IMR-90 (cell line): Measurements from ENCODE around the gene BAG1.

Source experiments
- CEBPB ChIP-seq: IDR thresholded peaks from 2 replicates; pipeline ENCODE4 v1.6.1; 2012; ENCODE audit warnings: low read depth, low read length, improper control_type of control experiment
- FOS ChIP-seq: fragments of 150-350 bp; IDR thresholded peaks from 2 replicates; pipeline ENCODE4 v1.6.1; 2016; ENCODE audit warnings: low read depth, low read length
- MAFK ChIP-seq: IDR thresholded peaks from 2 replicates; pipeline ENCODE4 v1.6.1; 2012; ENCODE audit warnings: low read depth, low read length, improper control_type of control experiment
- MAZ ChIP-seq: IDR thresholded peaks from 2 replicates; pipeline ENCODE4 v1.6.1; 2012; ENCODE audit warnings: low read depth, mild to moderate bottlenecking, low read length, improper control_type of control experiment, moderate library complexity, borderline replicate concordance
- MXI1 ChIP-seq: IDR thresholded peaks from 2 replicates; pipeline ENCODE4 v1.6.1; 2012; ENCODE audit warnings: low read depth, mild to moderate bottlenecking, low read length, moderate library complexity, borderline replicate concordance
- POLR2A ChIP-seq: IDR thresholded peaks from 2 replicates; pipeline ENCODE4 v1.6.1; 2012; ENCODE audit warnings: mild to moderate bottlenecking, low read depth, low read length
- RCOR1 ChIP-seq: IDR thresholded peaks from 2 replicates; pipeline ENCODE4 v1.6.1; 2012; ENCODE audit warnings: mild to moderate bottlenecking, low read length, improper control_type of control experiment; ENCODE audit not compliant: insufficient replicate concordance
- RFX5 ChIP-seq: IDR thresholded peaks from 2 replicates; pipeline ENCODE4 v1.8.0; 2012; ENCODE audit warnings: low read depth, mild to moderate bottlenecking, low read length, moderate library complexity
- SMC3 ChIP-seq: fragments of 150-350 bp; IDR thresholded peaks from 2 replicates; pipeline ENCODE4 v1.6.1; 2016; ENCODE audit warnings: low read depth, mild to moderate bottlenecking, antibody characterized with exemption, low read length, moderate library complexity
- USF2 ChIP-seq: fragments of 150-350 bp; IDR thresholded peaks from 2 replicates; pipeline ENCODE4 v1.6.1; 2017; ENCODE audit warnings: mild to moderate bottlenecking, antibody characterized with exemption, low read length, low read depth
- TF ChIP-seq, protein P1 (sequence below): conservative IDR thresholded peaks from 2 replicates; pipeline ENCODE4 v1.5.1; 2012; ENCODE audit warnings: mild to moderate bottlenecking, low read depth, low read length, improper control_type of control experiment

DNA sequence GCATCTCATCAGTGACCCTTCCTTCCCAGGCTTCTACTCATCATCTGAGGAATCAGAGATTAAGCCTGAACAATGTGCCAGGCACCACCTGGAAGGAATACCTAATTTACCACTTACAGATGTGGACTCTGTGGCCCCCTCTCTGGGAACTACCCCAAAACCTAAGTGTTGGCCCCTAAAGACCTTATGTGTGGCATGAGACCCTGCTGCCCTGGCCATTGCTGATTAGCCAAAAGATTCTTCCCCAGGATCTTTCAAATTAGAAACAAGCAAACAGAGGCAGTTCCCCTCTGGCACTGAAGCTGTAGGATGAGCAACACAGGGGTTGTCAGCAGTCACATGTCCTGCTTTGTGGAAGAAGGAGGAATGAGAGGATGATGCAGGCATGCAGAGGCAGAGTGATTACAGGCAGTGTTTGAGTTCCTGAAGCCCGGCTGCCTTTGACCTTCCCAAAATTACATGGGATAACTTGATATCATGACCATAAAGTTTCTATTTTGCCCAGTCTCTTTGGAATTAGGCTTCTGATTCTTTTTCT lies 14.0 kb downstream of the BAG1 start:
- TF ChIP-seq, protein P1, sequence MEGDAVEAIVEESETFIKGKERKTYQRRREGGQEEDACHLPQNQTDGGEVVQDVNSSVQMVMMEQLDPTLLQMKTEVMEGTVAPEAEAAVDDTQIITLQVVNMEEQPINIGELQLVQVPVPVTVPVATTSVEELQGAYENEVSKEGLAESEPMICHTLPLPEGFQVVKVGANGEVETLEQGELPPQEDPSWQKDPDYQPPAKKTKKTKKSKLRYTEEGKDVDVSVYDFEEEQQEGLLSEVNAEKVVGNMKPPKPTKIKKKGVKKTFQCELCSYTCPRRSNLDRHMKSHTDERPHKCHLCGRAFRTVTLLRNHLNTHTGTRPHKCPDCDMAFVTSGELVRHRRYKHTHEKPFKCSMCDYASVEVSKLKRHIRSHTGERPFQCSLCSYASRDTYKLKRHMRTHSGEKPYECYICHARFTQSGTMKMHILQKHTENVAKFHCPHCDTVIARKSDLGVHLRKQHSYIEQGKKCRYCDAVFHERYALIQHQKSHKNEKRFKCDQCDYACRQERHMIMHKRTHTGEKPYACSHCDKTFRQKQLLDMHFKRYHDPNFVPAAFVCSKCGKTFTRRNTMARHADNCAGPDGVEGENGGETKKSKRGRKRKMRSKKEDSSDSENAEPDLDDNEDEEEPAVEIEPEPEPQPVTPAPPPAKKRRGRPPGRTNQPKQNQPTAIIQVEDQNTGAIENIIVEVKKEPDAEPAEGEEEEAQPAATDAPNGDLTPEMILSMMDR, result no peak
- TF ChIP-seq POLR2A, result no peak
- TF ChIP-seq RFX5, result no peak
- no peak for TF ChIP-seq MAFK
- no peak for TF ChIP-seq MAZ
- no peak for TF ChIP-seq SMC3
- peak; percentile 69 for TF ChIP-seq MXI1
- TF ChIP-seq USF2, result peak; percentile 91
- TF ChIP-seq CEBPB, result no peak
- no peak for TF ChIP-seq FOS
- no peak for TF ChIP-seq RCOR1
